Calu3 (cell line): Measurements from ENCODE around the gene CES2. TPM values are rescaled to one million over a fixed set of nuclear protein-coding genes. Genes with fewer than 3 reads are reported as not detected.

Source experiments
- BruUV-seq: library from RNA; stranded (reverse); fragments of 400-500 nt; replicated peaks from 2 replicates; lab custom pipeline; 2021; lab: Mats Ljungman, UMichigan
- CTCF ChIA-PET: fragments of 300-600 bp; sonication (Branson Sonifier 250); formaldehyde crosslinking; loops from one replicate; lab custom pipeline; 2022; ENCODE audit warnings: antibody characterized with exemption; lab: Charles Lee
- DNase-seq: peaks from one replicate; pipeline ENCODE4 v3.0.0; 2022
- H3K27ac Mint-ChIP-seq: one replicate; pipeline ENCODE4 v1.8.0; 2022; ENCODE audit warnings: mixed read lengths; ENCODE audit not compliant: unreplicated experiment
- H3K27me3 Mint-ChIP-seq: one replicate; pipeline ENCODE4 v1.8.0; 2022; ENCODE audit warnings: mixed read lengths; ENCODE audit not compliant: unreplicated experiment
- H3K36me3 Mint-ChIP-seq: one replicate; pipeline ENCODE4 v1.8.0; 2022; ENCODE audit warnings: mild to moderate bottlenecking, moderate library complexity, mixed read lengths; ENCODE audit not compliant: insufficient read depth, unreplicated experiment
- H3K4me1 Mint-ChIP-seq: one replicate; pipeline ENCODE4 v1.8.0; 2022; ENCODE audit warnings: mild to moderate bottlenecking, low read depth, mixed read lengths; ENCODE audit not compliant: unreplicated experiment
- H3K4me3 Mint-ChIP-seq: one replicate; pipeline ENCODE4 v1.8.0; 2022; ENCODE audit warnings: mild to moderate bottlenecking, low read depth, moderate library complexity, mixed read lengths; ENCODE audit not compliant: unreplicated experiment
- H3K9me3 Mint-ChIP-seq: one replicate; pipeline ENCODE4 v1.8.0; 2022; ENCODE audit warnings: low read depth, mixed read lengths; ENCODE audit not compliant: unreplicated experiment
- intact Hi-C: fragments of 100-400 bp; cut with micrococcal nuclease; formaldehyde crosslinking; loops from one replicate; pipeline ENCODE4 v1.10.0; 2022; ENCODE audit not compliant: unreplicated experiment
- total RNA-seq: library from RNA; stranded (reverse); gene quantifications from 2 replicates; pipeline ENCODE4 v1.2.3, GENCODE V29; 2022
- TF ChIP-seq, protein P1 (sequence below): fragments of 200-600 bp; IDR thresholded peaks from one replicate; pipeline ENCODE4 v1.8.0; 2022; ENCODE audit warnings: antibody characterized with exemption; ENCODE audit not compliant: unreplicated experiment

Gene CES2
- total RNA-seq, 1 experiment from 2014 or later, result 61.1 TPM

DNA sequence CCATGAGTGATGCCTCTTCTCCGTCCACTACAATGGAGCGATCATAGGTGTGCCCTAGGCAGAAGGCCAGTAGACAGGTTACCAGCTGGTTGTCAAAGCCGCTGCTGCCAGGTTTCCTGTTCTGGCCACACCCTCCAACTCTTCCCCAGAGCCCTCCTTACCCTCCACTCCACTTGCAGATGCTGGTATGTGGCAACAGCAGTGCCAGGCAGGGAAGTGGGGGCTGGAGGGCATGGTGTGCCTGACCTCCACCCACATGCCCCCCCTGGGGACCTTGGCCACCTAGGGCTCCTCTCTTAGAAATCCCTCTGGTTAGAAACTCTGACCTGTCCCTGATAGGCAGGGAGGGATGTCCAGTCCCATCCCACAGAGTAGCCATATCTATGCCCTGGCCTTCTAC, 11.4 kb upstream of the CES2 start:
- no peak overlapping the region for H3K27ac Mint-ChIP-seq
- DNase-seq, result no peak
- no peaks in the 10 kb centered on the region for H3K9me3 Mint-ChIP-seq
- H3K4me1 Mint-ChIP-seq, result peaks cover 33% of the 10 kb centered on the region
- BruUV-seq, result no TSS peak
- CTCF ChIA-PET, result no interaction called here
- peaks cover 35% of the 10 kb centered on the region for H3K27me3 Mint-ChIP-seq
- TF ChIP-seq, protein P1, sequence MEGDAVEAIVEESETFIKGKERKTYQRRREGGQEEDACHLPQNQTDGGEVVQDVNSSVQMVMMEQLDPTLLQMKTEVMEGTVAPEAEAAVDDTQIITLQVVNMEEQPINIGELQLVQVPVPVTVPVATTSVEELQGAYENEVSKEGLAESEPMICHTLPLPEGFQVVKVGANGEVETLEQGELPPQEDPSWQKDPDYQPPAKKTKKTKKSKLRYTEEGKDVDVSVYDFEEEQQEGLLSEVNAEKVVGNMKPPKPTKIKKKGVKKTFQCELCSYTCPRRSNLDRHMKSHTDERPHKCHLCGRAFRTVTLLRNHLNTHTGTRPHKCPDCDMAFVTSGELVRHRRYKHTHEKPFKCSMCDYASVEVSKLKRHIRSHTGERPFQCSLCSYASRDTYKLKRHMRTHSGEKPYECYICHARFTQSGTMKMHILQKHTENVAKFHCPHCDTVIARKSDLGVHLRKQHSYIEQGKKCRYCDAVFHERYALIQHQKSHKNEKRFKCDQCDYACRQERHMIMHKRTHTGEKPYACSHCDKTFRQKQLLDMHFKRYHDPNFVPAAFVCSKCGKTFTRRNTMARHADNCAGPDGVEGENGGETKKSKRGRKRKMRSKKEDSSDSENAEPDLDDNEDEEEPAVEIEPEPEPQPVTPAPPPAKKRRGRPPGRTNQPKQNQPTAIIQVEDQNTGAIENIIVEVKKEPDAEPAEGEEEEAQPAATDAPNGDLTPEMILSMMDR, result no peak
- peaks cover 15% of the 10 kb centered on the region for H3K36me3 Mint-ChIP-seq
- H3K4me3 Mint-ChIP-seq, result no peak overlapping the region
- intact Hi-C loops, result no loop called here

DNA sequence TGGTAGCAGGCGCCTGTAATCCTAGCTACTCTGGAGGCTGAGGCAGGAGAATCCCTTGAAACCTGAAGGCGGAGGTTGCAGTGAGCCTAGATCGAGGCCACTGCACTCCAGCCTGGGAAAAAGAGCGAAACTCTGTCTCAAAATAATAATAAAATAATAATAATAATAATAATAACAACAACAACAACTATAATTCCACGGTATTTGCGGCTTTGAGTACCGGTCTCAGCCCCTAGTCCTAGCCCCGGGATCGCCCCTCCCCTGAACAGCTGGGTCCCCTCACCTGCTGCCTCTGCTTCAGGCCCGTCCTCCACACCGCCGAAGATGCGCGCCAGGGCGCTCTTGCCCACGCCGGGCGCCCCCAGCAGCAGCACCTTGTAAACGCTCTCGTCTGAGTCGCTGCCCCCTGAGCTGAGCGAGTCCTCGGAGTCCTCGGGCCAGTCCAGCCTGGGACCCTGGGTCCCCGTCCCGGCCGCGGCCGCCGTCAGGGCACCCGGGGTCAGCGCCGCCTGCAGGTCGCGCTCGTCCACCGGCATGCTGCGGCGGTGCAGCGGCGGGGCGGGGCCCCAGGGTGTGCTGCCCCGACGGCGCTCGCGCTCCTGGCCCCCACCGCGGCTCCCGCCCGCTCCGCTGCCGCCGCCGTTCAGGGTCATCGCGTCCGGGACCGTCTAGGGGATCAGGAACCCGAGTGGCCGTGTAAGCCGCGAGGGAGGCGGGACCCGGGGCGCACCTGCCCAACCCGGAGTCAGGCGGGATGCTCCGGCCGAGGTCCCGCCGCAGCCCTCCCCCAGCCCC, 10.6 kb upstream of the CES2 start:
- TF ChIP-seq, protein P1, result peak; percentile 54
- peaks cover 35% of the 10 kb centered on the region for H3K27me3 Mint-ChIP-seq
- H3K4me1 Mint-ChIP-seq, result peaks cover 34% of the 10 kb centered on the region
- peak overlapping the region; percentile 69 for H3K4me3 Mint-ChIP-seq
- no peaks in the 10 kb centered on the region for H3K9me3 Mint-ChIP-seq
- peaks cover 16% of the 10 kb centered on the region for H3K36me3 Mint-ChIP-seq
- intact Hi-C loops, result no loop called here
- no TSS peak for BruUV-seq
- H3K27ac Mint-ChIP-seq, result no peak overlapping the region
- peak; percentile 68 for DNase-seq
- CTCF ChIA-PET, result interaction anchor here (0.6 kb wide), 1 partner anchor 541 kb away, joined by 4 read pairs; no protein-coding TSS in a partner anchor

DNA sequence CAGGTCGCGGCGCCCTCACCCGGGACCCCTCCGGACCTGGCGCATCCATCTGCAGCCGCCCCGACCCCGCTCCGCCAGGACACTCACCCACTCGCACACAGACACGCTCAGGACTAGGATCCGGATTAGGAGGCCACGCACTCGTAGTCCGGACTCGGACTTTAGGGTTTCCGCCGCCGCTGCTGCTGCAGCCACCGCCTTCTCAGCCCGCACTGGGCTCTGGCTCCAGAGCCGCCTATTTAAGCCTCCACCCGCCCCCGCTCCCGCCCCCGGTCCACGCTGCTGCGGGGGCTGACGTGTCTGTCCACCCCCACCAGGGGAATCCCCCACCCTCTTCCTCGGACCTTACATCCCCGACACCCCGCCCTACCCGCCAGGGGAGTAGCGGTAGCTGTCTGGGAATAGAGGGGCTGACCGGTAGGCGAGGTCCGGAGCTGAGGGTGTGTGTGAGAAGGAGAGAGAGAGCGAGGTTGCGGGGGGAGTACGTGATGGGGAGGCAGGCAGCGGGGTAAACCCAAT, 9.9 kb upstream of the CES2 start, which contains the start of gene RRAD:
RRAD (minus strand) TSS at position 214 of the 519 bp plus-strand sequence. CDS start 356 bp downstream, outside the sequence.
- Mint-ChIP-seq H3K27me3 (peaks cover 35% of the 10 kb centered on the region), H3K4me1 (peaks cover 41% of the 10 kb centered on the region), H3K36me3 (peaks cover 21% of the 10 kb centered on the region), H3K27ac (peak within 1 kb of the TSS; percentile 55), H3K4me3 (peak within 1 kb of the TSS; percentile 69), H3K9me3 (no peaks in the 10 kb centered on the region)
- CTCF ChIA-PET, result interaction anchor here (0.6 to 4.1 kb wide), 4 partner anchors 30 to 541 kb away, joined by 3 to 23 read pairs (median 4); partner anchors contain the start of gene NAE1
- TF ChIP-seq, protein P1, result no peak
- no TSS peak for BruUV-seq
- intact Hi-C loops, result no loop called here
- DNase-seq, result peak; percentile 29

DNA sequence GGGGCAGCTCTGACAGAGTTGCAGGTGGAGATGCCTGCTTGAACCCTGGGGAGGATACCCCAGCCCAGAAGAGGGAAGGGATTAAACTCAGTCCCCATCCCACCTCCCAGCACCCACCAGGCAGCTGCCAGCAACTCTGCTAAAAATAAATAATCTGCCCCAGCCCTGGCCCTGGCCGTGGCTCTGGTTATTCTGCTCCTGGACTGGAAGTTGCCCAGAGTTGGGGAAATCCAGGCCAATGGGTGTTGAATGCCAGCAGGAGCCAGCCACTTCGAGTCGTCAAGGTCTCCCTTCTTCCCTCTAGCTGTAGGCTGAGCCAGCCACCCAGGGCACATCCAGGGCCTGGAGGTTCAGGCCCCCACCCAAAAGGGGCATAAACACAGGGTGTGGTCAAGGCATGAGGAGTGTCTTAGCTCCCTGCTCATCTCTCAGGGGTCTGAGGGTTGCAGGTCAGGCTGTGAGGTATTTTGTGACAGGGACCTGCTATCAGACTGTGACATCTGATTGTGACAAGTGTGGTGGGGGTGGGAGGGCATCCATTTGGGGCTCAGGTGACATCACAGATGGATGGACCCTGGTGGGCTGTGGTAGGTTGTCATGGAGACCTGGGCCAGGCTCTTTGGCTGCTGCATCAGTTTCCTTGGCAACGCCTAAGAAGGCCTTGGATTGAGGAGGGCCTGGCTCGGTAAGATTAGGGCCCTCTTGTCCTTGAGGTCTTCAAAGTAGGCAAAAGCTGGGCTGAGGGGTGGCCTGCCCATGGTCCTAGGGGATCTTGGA, 9.0 kb upstream of the CES2 start:
- no TSS peak for BruUV-seq
- H3K4me1 Mint-ChIP-seq, result peaks cover 45% of the 10 kb centered on the region
- H3K9me3 Mint-ChIP-seq, result no peaks in the 10 kb centered on the region
- peaks cover 21% of the 10 kb centered on the region for H3K36me3 Mint-ChIP-seq
- peak overlapping the region; percentile 69 for H3K4me3 Mint-ChIP-seq
- CTCF ChIA-PET, result interaction anchor here (0.6 to 4.1 kb wide), 9 partner anchors 11 to 297 kb away, joined by 3 to 23 read pairs (median 4); partner anchors contain the start of genes NAE1 and PDP2
- peaks cover 35% of the 10 kb centered on the region for H3K27me3 Mint-ChIP-seq
- H3K27ac Mint-ChIP-seq, result peak overlapping the region; percentile 55
- TF ChIP-seq, protein P1, result no peak
- DNase-seq, result peak; percentile 23
- intact Hi-C loops, result no loop called here
